ENCODE results near the gene PSMD2. TPM values are rescaled to one million over a fixed set of nuclear protein-coding genes. Genes with fewer than 3 reads are reported as not detected.

PSMD2 gene
- total and polyA plus RNA-seq, 10 of the 15 experiments (the other 5 are each of a cell fraction or from before 2014, with no cell fraction given), result 103 to 515 (median 197) TPM

DNA sequence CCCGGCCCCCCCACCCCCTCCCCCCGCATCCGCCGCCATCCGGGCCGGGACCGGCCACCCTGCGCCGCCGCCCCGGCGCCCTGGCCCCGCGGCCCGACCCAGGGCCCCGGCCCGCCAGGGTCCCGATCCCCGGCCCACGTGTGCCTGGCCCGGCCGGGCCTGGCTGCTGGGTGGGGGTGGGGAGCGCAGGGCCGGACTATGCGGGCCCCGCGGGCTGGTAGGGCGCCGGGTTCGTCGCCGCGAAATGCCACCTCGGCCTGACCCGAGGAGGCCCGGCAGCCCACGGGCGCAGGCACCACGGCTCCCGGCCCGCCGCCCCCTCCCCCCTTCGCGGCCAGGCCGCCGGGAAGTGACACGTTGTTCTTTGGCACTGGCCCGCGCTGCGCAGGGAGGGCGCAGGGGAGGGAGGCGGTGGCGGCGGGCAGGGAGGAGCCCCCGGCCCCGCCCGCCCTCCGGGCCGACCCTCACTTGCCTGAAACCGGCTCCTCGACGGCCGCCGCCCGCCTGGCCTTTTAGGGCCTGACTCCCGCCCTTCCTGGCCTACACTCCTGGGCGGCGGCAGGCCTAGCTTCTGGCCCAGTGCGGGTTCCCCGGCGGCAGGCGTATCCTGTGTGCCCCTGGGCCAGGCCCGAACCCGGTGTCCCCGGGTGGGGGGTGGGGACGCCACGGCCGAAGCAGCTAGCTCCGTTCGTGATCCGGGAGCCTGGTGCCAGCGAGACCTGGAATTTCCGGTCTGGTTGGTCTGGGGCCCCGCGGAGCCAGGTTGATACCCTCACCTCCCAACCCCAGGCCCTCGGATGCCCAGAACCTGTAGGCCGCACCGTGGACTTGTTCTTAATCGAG lies 15.9 kb downstream of the PSMD2 start (continued):
- TF ChIP-seq, protein P1, sequence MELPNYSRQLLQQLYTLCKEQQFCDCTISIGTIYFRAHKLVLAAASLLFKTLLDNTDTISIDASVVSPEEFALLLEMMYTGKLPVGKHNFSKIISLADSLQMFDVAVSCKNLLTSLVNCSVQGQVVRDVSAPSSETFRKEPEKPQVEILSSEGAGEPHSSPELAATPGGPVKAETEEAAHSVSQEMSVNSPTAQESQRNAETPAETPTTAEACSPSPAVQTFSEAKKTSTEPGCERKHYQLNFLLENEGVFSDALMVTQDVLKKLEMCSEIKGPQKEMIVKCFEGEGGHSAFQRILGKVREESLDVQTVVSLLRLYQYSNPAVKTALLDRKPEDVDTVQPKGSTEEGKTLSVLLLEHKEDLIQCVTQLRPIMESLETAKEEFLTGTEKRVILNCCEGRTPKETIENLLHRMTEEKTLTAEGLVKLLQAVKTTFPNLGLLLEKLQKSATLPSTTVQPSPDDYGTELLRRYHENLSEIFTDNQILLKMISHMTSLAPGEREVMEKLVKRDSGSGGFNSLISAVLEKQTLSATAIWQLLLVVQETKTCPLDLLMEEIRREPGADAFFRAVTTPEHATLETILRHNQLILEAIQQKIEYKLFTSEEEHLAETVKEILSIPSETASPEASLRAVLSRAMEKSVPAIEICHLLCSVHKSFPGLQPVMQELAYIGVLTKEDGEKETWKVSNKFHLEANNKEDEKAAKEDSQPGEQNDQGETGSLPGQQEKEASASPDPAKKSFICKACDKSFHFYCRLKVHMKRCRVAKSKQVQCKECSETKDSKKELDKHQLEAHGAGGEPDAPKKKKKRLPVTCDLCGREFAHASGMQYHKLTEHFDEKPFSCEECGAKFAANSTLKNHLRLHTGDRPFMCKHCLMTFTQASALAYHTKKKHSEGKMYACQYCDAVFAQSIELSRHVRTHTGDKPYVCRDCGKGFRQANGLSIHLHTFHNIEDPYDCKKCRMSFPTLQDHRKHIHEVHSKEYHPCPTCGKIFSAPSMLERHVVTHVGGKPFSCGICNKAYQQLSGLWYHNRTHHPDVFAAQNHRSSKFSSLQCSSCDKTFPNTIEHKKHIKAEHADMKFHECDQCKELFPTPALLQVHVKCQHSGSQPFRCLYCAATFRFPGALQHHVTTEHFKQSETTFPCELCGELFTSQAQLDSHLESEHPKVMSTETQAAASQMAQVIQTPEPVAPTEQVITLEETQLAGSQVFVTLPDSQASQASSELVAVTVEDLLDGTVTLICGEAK (IDR thresholded peaks at IDR 0.05; ENCODE audit: borderline replicate concordance), result no peak
- TF ChIP-seq HDAC2 (IDR thresholded peaks at IDR 0.05) (no peak), TBL1XR1 (IDR thresholded peaks at IDR 0.05; ENCODE audit: low read depth, low read length) (no peak), SMAD5 (IDR thresholded peaks at IDR 0.05; ENCODE audit: low read depth) (no peak), NRF1 (conservative IDR thresholded peaks at IDR 0.05; ENCODE audit: low read depth, low read length) (0 out of 2 replicates have a peak, but pooled peaks have one; percentile 10), POLR2A (IDR thresholded peaks at IDR 0.05; ENCODE audit: low read depth, low read length) (peak; percentile 83; the same call in 1 of the 2 replicates), CREB1 (IDR thresholded peaks at IDR 0.05; ENCODE audit: low read depth) (0 out of 2 replicates have a peak, but pooled peaks have one; percentile 5), NR2F1 (conservative IDR thresholded peaks at IDR 0.05) (0 out of 2 replicates have a peak, but pooled peaks have one; percentile 59), YY1 (IDR thresholded peaks at IDR 0.05; ENCODE audit: low read depth, low read length) (peak; percentile 44; the same call in 1 of the 2 replicates), GABPA (IDR thresholded peaks at IDR 0.05; ENCODE audit: low read depth) (no peak), MYC (IDR thresholded peaks at IDR 0.05; ENCODE audit: insufficient read depth, insufficient read length, insufficient replicate concordance, low read length, severe bottlenecking) (peak; percentile 92), RELA (IDR thresholded peaks at IDR 0.05; ENCODE audit: borderline replicate concordance, partially characterized antibody) (no peak), TARDBP (IDR thresholded peaks at IDR 0.05; ENCODE audit: borderline replicate concordance) (no peak), POLR2AphosphoS2 (IDR thresholded peaks at IDR 0.05; ENCODE audit: low read depth, low read length) (0 out of 2 replicates have a peak, but pooled peaks have one; percentile 13), SMAD1 (IDR thresholded peaks at IDR 0.05; ENCODE audit: low read depth, partially characterized antibody) (no peak), ZNF24 (IDR thresholded peaks at IDR 0.05) (0 out of 2 replicates have a peak, but pooled peaks have one; percentile 41), LARP7 (IDR thresholded peaks at IDR 0.05) (peak; percentile 74), MXI1 (IDR thresholded peaks at IDR 0.05; ENCODE audit: low read depth, low read length) (peak; percentile 11; the same call in 1 of the 2 replicates), MTA2 (IDR thresholded peaks at IDR 0.05; ENCODE audit: low read depth) (no peak), POU2F2 (IDR thresholded peaks at IDR 0.05; ENCODE audit: borderline replicate concordance, low read depth, low read length) (no peak)
- TF ChIP-seq, protein P2, sequence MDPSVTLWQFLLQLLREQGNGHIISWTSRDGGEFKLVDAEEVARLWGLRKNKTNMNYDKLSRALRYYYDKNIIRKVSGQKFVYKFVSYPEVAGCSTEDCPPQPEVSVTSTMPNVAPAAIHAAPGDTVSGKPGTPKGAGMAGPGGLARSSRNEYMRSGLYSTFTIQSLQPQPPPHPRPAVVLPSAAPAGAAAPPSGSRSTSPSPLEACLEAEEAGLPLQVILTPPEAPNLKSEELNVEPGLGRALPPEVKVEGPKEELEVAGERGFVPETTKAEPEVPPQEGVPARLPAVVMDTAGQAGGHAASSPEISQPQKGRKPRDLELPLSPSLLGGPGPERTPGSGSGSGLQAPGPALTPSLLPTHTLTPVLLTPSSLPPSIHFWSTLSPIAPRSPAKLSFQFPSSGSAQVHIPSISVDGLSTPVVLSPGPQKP (IDR thresholded peaks at IDR 0.05; ENCODE audit: low read depth, low read length), result no peak
- TF ChIP-seq, protein P3, sequence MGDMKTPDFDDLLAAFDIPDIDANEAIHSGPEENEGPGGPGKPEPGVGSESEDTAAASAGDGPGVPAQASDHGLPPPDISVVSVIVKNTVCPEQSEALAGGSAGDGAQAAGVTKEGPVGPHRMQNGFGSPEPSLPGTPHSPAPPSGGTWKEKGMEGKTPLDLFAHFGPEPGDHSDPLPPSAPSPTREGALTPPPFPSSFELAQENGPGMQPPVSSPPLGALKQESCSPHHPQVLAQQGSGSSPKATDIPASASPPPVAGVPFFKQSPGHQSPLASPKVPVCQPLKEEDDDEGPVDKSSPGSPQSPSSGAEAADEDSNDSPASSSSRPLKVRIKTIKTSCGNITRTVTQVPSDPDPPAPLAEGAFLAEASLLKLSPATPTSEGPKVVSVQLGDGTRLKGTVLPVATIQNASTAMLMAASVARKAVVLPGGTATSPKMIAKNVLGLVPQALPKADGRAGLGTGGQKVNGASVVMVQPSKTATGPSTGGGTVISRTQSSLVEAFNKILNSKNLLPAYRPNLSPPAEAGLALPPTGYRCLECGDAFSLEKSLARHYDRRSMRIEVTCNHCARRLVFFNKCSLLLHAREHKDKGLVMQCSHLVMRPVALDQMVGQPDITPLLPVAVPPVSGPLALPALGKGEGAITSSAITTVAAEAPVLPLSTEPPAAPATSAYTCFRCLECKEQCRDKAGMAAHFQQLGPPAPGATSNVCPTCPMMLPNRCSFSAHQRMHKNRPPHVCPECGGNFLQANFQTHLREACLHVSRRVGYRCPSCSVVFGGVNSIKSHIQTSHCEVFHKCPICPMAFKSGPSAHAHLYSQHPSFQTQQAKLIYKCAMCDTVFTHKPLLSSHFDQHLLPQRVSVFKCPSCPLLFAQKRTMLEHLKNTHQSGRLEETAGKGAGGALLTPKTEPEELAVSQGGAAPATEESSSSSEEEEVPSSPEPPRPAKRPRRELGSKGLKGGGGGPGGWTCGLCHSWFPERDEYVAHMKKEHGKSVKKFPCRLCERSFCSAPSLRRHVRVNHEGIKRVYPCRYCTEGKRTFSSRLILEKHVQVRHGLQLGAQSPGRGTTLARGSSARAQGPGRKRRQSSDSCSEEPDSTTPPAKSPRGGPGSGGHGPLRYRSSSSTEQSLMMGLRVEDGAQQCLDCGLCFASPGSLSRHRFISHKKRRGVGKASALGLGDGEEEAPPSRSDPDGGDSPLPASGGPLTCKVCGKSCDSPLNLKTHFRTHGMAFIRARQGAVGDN (IDR thresholded peaks at IDR 0.05), result 0 out of 2 replicates have a peak, but pooled peaks have one; percentile 29

Data from GM12878 (cell line).